Smooth muscle cell (in vitro differentiated cells): ENCODE data around the gene CHST11. TPM values are rescaled to one million over a fixed set of nuclear protein-coding genes. Genes with fewer than 3 reads are reported as not detected.

Experiments
- DNase-seq: peaks from one replicate; lab custom pipeline; 2025; ENCODE audit not compliant: unreplicated experiment; lab: John Stamatoyannopoulos, UW
- H2AFZ ChIP-seq: fragments of 200-600 bp; sonication (generic); 2 replicates; pipeline ENCODE4 v1.6.0; 2016; ENCODE audit warnings: antibody characterized with exemption, low read depth, mild to moderate bottlenecking
- H3F3A ChIP-seq: fragments of 200-600 bp; sonication (generic); 2 replicates; pipeline ENCODE4 v1.6.0; 2017; ENCODE audit warnings: antibody characterized with exemption, low read depth
- H3K27ac ChIP-seq: fragments of 200-600 bp; sonication (generic); 2 replicates; pipeline ENCODE4 v1.5.1; 2016; ENCODE audit warnings: low read depth, mild to moderate bottlenecking
- H3K27me3 ChIP-seq: fragments of 200-600 bp; sonication (generic); 2 replicates; pipeline ENCODE4 v1.6.1; 2016; ENCODE audit warnings: low read depth, mild to moderate bottlenecking
- H3K36me3 ChIP-seq: fragments of 200-600 bp; sonication (generic); 2 replicates; pipeline ENCODE4 v1.5.1; 2016; ENCODE audit warnings: low read depth
- H3K4me1 ChIP-seq: fragments of 200-600 bp; sonication (generic); 2 replicates; pipeline ENCODE4 v1.5.1; 2016; ENCODE audit warnings: low read depth
- H3K4me2 ChIP-seq: fragments of 200-600 bp; sonication (generic); 2 replicates; pipeline ENCODE4 v1.6.0; 2016; ENCODE audit warnings: mild to moderate bottlenecking
- H3K4me3 ChIP-seq: fragments of 200-600 bp; sonication (generic); 2 replicates; pipeline ENCODE4 v1.5.1; 2016; ENCODE audit warnings: mild to moderate bottlenecking
- H3K79me2 ChIP-seq: fragments of 200-600 bp; sonication (generic); 2 replicates; pipeline ENCODE4 v1.6.0; 2016; ENCODE audit warnings: low read depth, mild to moderate bottlenecking
- H3K9ac ChIP-seq: fragments of 200-600 bp; sonication (generic); 2 replicates; pipeline ENCODE4 v1.6.0; 2016; ENCODE audit warnings: low read depth
- H3K9me3 ChIP-seq: fragments of 200-600 bp; sonication (generic); replicated peaks from 2 replicates; pipeline ENCODE4 v1.5.1; 2016; ENCODE audit warnings: low read depth
- H4K20me1 ChIP-seq: fragments of 200-600 bp; sonication (generic); 2 replicates; pipeline ENCODE4 v1.6.0; 2016; ENCODE audit warnings: low read depth
- CTCF ChIP-seq: fragments of 200-600 bp; sonication (generic); IDR thresholded peaks from 2 replicates; pipeline ENCODE4 v1.5.1; 2017; ENCODE audit warnings: borderline replicate concordance, mild to moderate bottlenecking, antibody characterized with exemption; ENCODE audit not compliant: insufficient read depth, poor library complexity, severe bottlenecking
- WGBS: methylation state at CpG from one replicate; pipeline ENCODE4 v1.1.7; 2016; ENCODE audit warnings: low lambda C conversion rate; 5-methylcytosine and 5-hydroxymethylcytosine counted together
- polyA plus RNA-seq: library from polyadenylated mRNA; unstranded; fragments of >200 nt; fragmentation: Nextera tagmentation; extraction: Ambion mirVana; gene quantifications from 2 replicates; pipeline ENCODE4 v1.2.1, GENCODE V29; 2016
- total RNA-seq: library from RNA; depleted of rRNA; stranded (reverse); fragments of >200 nt; gene quantifications from 2 replicates; pipeline ENCODE4 v1.2.3, GENCODE V29; 2014

The CHST11 gene
- total and polyA plus RNA-seq, 2 experiments from 2014 or later = 6.9 to 10.2 TPM

- Histone ChIP-seq H3K4me2 (no peak overlapping the region), H3F3A (peaks cover 26% of the 10 kb centered on the region), H2AFZ (no peak overlapping the region), H3K27ac (no peak overlapping the region), H3K4me3 (no peak overlapping the region), H3K9me3 (no peaks in the 10 kb centered on the region), H3K4me1 (peaks cover 19% of the 10 kb centered on the region), H3K27me3 (no peaks in the 10 kb centered on the region), H3K9ac (no peak overlapping the region), H4K20me1 (no peaks in the 10 kb centered on the region), H3K79me2 (peaks cover 7% of the 10 kb centered on the region), H3K36me3 (no peaks in the 10 kb centered on the region)
- WGBS = 61% methylated on average over 2 of the region's 2 CpGs
- no peak for TF ChIP-seq CTCF
- no peak for DNase-seq
These were observed 124.3 kb downstream of the CHST11 start for GRCh38 chr12:104581005-104581570.

GRCh38 chr12:104582739-104583138 lies 126.0 kb downstream of the CHST11 start:
- no peak overlapping the region for H3K9ac ChIP-seq
- peaks cover 16% of the 10 kb centered on the region for H3F3A ChIP-seq
- H3K4me3 ChIP-seq = no peak overlapping the region
- no peak for DNase-seq
- no peaks in the 10 kb centered on the region for H3K9me3 ChIP-seq
- 94% methylated on average over 4 of the region's 4 CpGs for WGBS
- peaks cover 11% of the 10 kb centered on the region for H3K79me2 ChIP-seq
- H3K4me2 ChIP-seq = no peak overlapping the region
- no peaks in the 10 kb centered on the region for H3K27me3 ChIP-seq
- no peaks in the 10 kb centered on the region for H3K36me3 ChIP-seq
- H4K20me1 ChIP-seq = no peaks in the 10 kb centered on the region
- H2AFZ ChIP-seq = no peak overlapping the region
- TF ChIP-seq CTCF = no peak
- H3K4me1 ChIP-seq = peaks cover 16% of the 10 kb centered on the region
- H3K27ac ChIP-seq = no peak overlapping the region

GRCh38 chr12:104583301-104583700 lies 126.6 kb downstream of the CHST11 start:
- Histone ChIP-seq H3K36me3 (no peaks in the 10 kb centered on the region), H4K20me1 (no peaks in the 10 kb centered on the region), H3F3A (peaks cover 15% of the 10 kb centered on the region), H2AFZ (no peak overlapping the region), H3K9ac (no peak overlapping the region), H3K4me2 (no peak overlapping the region), H3K79me2 (peaks cover 11% of the 10 kb centered on the region), H3K4me3 (no peak overlapping the region), H3K4me1 (peaks cover 13% of the 10 kb centered on the region), H3K27me3 (no peaks in the 10 kb centered on the region), H3K9me3 (no peaks in the 10 kb centered on the region), H3K27ac (no peak overlapping the region)
- DNase-seq = no peak
- WGBS = 85% methylated on average over 4 of the region's 4 CpGs
- no peak for TF ChIP-seq CTCF

GRCh38 chr12:104585448-104586055 lies 128.8 kb downstream of the CHST11 start:
- Histone ChIP-seq H3K9me3 (no peaks in the 10 kb centered on the region), H3K4me2 (no peak overlapping the region), H3K4me3 (no peak overlapping the region), H3K79me2 (peaks cover 9% of the 10 kb centered on the region), H4K20me1 (no peaks in the 10 kb centered on the region), H3K27ac (peak overlapping the region; percentile 92), H3F3A (no peaks in the 10 kb centered on the region), H3K4me1 (peaks cover 3% of the 10 kb centered on the region), H3K9ac (peak overlapping the region; percentile 14), H2AFZ (no peak overlapping the region), H3K27me3 (no peaks in the 10 kb centered on the region), H3K36me3 (no peaks in the 10 kb centered on the region)
- no peak for DNase-seq
- 87% methylated on average over 4 of the region's 4 CpGs for WGBS
- TF ChIP-seq CTCF = no peak
